ENCODE measurements around the gene NFS1. TPM values are rescaled to one million over a fixed set of nuclear protein-coding genes. Genes with fewer than 3 reads are reported as not detected.

Gene NFS1
- total RNA-seq, 1 donor from 2014 or later = 26.0 TPM

GRCh38 chr20:35699957-35700624 is 939 bp upstream of the NFS1 start:
- Mint-ChIP-seq H3K27ac (ENCODE audit: unreplicated experiment) (peak overlapping the region; percentile 96), H3K4me1 (ENCODE audit: unreplicated experiment) (peaks cover 32% of the 10 kb centered on the region), H3K27me3 (ENCODE audit: unreplicated experiment) (no peaks in the 10 kb centered on the region), H3K4me3 (ENCODE audit: unreplicated experiment) (peak overlapping the region; percentile 90), H3K36me3 (ENCODE audit: unreplicated experiment) (peaks cover 34% of the 10 kb centered on the region), H3K9me3 (ENCODE audit: unreplicated experiment) (no peaks in the 10 kb centered on the region)
- no peak for DNase-seq (ENCODE audit: extremely low spot score, unreplicated experiment)
- TF ChIP-seq, protein P1, sequence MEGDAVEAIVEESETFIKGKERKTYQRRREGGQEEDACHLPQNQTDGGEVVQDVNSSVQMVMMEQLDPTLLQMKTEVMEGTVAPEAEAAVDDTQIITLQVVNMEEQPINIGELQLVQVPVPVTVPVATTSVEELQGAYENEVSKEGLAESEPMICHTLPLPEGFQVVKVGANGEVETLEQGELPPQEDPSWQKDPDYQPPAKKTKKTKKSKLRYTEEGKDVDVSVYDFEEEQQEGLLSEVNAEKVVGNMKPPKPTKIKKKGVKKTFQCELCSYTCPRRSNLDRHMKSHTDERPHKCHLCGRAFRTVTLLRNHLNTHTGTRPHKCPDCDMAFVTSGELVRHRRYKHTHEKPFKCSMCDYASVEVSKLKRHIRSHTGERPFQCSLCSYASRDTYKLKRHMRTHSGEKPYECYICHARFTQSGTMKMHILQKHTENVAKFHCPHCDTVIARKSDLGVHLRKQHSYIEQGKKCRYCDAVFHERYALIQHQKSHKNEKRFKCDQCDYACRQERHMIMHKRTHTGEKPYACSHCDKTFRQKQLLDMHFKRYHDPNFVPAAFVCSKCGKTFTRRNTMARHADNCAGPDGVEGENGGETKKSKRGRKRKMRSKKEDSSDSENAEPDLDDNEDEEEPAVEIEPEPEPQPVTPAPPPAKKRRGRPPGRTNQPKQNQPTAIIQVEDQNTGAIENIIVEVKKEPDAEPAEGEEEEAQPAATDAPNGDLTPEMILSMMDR (IDR thresholded peaks at IDR 0.05) = no peak

DNA sequence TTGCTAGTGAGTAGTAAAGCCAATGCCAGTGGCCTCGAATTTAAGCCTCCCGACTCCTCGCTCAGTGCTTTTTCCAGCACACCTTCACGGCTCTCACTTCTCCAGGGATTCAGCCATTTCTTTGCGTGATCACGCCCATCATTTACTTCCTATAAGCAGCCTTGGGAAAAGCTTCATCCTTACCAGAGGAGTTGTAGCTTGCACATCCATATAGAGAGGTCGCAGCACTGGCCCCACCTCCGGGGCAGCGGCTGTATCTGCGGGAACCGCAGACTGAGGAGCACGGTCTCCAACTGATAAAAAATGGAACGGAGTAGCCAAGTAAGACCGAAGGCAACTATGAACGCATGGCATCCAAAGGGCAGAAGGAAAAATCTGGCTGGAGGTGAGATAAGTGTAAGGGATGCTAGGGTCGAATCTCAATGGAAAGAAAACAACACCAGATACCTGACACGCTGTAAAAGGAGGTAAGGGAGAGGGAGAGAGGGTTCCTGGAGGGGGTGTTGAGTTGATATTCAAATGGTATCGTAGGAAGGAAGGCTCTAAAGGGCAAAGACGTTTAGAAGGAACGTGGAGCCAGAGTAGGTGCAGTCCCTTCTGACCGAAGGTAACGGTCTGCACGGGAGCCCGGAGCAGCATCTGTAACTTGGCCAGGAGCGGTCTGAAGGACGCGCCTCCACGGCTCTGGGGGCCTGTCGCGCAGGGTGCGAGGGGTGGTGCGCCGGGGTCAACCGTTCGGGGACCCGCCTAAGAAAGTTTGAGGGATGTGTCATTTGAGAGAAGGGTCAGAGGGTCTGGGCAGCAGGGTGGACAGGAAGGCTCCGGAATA is 640 bp downstream of the NFS1 start:
- TF ChIP-seq, protein P1 (IDR thresholded peaks at IDR 0.05) = no peak
- Mint-ChIP-seq H3K9me3 (ENCODE audit: unreplicated experiment) (no peaks in the 10 kb centered on the region), H3K4me3 (ENCODE audit: unreplicated experiment) (peak overlapping the region; percentile 90), H3K27me3 (ENCODE audit: unreplicated experiment) (no peaks in the 10 kb centered on the region), H3K27ac (ENCODE audit: unreplicated experiment) (peak overlapping the region; percentile 82), H3K36me3 (ENCODE audit: unreplicated experiment) (peaks cover 20% of the 10 kb centered on the region), H3K4me1 (ENCODE audit: unreplicated experiment) (peaks cover 32% of the 10 kb centered on the region)
- peak; percentile 70 for DNase-seq (ENCODE audit: extremely low spot score, unreplicated experiment)

DNA sequence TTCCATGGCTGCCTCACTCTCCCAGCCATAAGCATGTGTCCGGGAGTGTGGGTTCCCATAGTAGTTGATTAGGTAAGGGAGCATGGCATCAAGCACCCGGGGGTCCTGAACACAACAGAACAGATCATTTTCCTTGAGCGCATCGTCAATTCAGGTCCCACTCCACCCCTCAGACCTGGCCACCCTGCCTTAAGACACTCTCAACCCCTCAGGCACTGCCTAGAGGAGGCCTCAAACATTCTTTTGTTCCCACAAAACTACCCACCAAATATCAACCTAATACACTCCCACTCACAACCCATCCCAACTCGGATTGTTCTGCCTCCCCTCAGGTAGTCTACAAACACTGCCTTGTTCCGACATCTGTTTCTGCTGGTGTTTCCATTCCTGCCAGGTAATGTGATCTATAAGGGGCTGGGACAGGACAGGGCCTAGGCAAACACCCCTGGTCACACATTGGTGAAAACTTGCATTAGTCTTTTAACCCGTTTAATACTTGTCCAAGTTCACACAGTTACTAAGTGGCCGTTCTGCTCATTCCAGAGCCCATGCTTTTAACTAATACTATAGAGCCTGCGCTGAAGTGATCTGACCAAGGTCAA is 1.4 kb downstream of the NFS1 start:
- TF ChIP-seq, protein P1 (IDR thresholded peaks at IDR 0.05) = no peak
- H3K36me3 Mint-ChIP-seq (ENCODE audit: unreplicated experiment) = peaks cover 18% of the 10 kb centered on the region
- H3K27me3 Mint-ChIP-seq (ENCODE audit: unreplicated experiment) = no peaks in the 10 kb centered on the region
- peak; percentile 38 for DNase-seq (ENCODE audit: extremely low spot score, unreplicated experiment)
- H3K27ac Mint-ChIP-seq (ENCODE audit: unreplicated experiment) = peak overlapping the region; percentile 82
- H3K4me1 Mint-ChIP-seq (ENCODE audit: unreplicated experiment) = peaks cover 32% of the 10 kb centered on the region
- H3K9me3 Mint-ChIP-seq (ENCODE audit: unreplicated experiment) = no peaks in the 10 kb centered on the region
- H3K4me3 Mint-ChIP-seq (ENCODE audit: unreplicated experiment) = peak overlapping the region; percentile 90

- H3K27ac Mint-ChIP-seq (ENCODE audit: unreplicated experiment) = no peak overlapping the region
- H3K4me3 Mint-ChIP-seq (ENCODE audit: unreplicated experiment) = no peak overlapping the region
- no peaks in the 10 kb centered on the region for H3K27me3 Mint-ChIP-seq (ENCODE audit: unreplicated experiment)
- H3K36me3 Mint-ChIP-seq (ENCODE audit: unreplicated experiment) = peaks cover 9% of the 10 kb centered on the region
- H3K4me1 Mint-ChIP-seq (ENCODE audit: unreplicated experiment) = peaks cover 28% of the 10 kb centered on the region
- no peaks in the 10 kb centered on the region for H3K9me3 Mint-ChIP-seq (ENCODE audit: unreplicated experiment)
- TF ChIP-seq, protein P1 (IDR thresholded peaks at IDR 0.05) = no peak
- DNase-seq (ENCODE audit: extremely low spot score, unreplicated experiment) = peak; percentile 11
Observed at GRCh38 chr20:35695978-35696377, 3.2 kb downstream of the NFS1 start.

Data from osteocyte (in vitro differentiated cells).